Fibroblast of the conjunctiva (primary cell): ENCODE measurements around the gene PRDM15.

Source experiments
- DNase-seq: peaks from one replicate; pipeline ENCODE4 v3.0.0-alpha.2; 2010; ENCODE audit warnings: low read depth

Gene PRDM15

DNA sequence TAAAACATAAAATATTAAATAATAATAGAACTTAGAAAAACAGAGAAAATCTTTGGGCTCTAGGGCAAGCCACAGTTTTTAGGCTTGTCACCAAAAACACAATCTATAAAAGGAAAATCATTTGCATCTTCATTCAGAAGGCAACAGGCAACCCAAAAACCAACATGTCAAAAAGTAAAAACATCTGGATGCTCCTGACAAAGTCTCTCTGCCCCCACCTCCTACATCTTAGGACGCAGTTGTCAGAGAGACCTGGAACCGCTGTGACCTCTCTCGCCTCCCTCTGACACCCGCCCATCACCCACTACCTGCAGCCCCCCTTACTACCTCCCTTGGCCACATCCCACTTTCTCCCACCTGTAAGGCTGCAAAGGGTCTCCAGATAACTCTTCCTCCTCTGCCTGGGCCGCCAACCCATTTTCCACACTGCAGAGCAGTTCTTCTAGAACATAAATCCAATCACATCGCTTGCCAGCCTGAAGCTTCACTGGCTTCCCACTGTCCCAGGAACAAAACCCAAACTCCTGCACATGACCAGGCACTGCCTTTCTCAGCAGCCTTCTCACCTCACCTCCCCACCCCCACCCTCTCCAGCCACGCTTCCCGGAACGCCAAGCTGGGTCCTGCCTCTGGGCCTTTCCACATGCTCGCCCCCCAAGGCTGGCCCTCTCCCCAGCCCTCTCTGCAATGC, 14.7 kb downstream of the PRDM15 start:
- DNase-seq: no peak

GRCh38 chr21:41863439-41863740, 15.8 kb downstream of the PRDM15 start:
- no peak for DNase-seq

- DNase-seq: no peak
Measured at GRCh38 chr21:41861987-41862386, 17.2 kb downstream of the PRDM15 start.

GRCh38 chr21:41861255-41861654, 17.9 kb downstream of the PRDM15 start:
- DNase-seq: no peak

GRCh38 chr21:41859297-41859980, 19.7 kb downstream of the PRDM15 start:
- DNase-seq: no peak

GRCh38 chr21:41858466-41859296, 20.5 kb downstream of the PRDM15 start:
- no peak for DNase-seq

- DNase-seq: no peak
Measured at GRCh38 chr21:41857771-41858300, 21.3 kb downstream of the PRDM15 start.

DNA sequence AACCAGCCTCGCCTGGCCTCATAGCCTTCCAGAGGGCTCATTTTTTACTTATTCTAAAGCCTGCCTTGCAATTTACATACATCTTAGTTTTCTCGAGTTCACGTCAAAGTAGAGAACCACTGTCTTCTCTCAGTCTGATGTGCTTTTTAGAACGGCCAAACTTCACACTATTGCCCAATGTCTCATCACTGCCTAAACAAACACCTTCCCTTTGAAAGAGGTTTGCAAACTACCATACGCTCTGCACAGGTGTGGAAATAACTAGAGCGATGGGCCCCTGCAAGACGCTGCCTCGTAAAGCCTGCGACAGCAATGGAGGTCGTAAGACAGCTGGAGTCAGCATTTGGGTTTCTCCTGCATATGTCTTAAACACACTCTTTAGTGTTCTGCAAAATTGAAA, 22.6 kb downstream of the PRDM15 start:
- no peak for DNase-seq

DNA sequence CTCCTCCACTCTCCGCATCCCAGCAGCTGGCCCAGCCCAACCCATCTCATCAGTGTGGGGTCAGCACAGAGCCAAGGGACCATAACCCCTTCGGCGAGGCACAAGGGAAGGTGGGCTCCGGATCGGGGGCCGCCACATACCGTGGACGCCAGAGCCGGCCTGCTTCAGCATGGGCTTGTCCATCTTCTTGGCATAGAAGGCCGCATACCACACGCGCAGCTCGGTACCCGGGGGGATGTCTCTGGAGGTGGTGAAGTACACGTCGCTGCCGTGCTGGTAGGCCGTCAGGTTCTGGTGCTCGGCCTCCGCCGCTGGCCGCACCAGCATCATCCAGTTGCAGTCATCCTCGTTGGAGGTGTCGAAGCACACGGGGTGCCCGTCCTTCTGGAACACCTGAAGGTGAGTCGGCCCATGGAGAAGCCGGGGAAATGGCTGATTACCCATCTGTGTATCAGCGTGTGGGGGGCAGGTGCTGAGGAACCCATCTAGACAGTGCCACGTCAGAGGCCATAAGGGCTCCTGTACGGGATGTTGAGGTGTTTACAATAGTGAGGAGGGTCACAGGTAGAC, 24.6 kb downstream of the PRDM15 start:
- no peak for DNase-seq

DNA sequence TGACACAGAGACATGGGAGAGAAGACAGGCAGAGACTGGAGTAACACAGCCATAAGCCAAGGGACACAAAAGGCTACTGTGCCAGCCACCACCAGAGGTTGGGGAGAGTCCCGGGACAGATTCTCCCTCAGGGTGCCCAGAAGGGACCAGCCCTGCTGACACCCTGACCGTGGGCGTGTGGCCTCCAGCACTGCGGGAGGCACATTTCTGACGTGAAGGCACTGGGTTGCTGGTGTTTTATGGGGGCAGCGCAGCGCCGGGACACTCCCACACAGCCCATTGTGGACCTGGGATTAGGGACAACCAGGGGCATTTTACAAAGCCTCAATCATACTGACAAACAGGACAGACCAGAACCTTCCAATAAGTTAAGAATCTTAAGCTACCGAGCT, 26.2 kb downstream of the PRDM15 start:
- DNase-seq: no peak

DNA sequence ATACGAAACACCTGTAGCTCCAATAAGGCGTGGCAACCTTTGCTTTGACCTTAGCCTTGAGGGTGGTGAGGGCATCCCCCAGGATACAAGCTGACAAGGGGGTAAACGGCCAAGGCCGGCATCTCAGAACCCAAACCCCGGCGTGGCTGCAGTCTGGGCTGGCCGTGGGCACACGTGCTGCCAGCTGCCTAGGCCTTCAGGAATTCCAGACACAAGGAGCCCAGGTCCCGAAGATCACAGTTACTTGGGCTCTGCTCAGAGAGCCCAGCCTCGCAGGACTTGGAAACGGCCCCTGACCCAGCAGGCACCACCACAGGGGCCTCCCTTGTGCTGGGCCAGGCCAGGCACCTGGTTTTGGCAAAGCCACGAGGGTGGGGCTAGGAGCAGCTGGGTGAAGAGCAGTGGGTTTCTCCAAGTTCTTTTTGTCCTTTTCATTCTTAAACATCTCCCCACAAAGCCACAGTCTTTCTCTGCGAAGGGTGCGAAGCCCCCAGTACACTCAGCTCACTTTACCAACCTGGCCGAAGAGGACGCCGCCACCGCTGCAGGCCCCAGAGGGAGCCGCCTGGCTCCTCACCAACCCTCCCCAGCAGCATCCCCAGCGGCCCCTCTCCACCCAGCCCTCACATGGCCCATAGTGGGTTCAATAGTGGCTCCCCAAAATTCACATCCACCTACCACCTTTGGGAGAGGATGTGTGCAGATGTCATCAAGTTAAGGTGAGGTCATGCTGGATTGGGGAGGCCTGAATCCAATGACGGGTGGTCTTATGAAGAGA, 26.8 kb downstream of the PRDM15 start:
- DNase-seq: no peak

GRCh38 chr21:41851090-41851790, 27.9 kb downstream of the PRDM15 start:
- no peak for DNase-seq

DNA sequence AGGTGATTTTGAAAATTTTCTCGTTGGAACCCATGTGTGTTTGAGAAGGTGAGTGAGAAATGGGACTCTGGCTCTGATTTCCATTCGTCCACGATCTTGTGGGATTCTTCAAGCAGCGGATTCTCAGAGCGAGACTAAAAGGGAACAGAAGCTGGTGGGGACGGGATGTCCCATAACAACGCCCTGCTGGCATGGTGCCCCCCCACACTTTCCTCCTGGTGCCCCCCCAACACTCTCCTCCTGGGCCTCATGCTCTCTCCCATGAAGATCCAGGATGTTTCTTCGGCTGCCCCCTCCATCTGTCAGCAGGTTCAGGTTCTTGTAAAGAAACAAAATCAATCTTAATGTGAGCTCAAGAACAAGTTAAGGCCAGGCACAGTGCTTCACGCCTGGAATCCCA, 29.1 kb downstream of the PRDM15 start:
- DNase-seq: no peak

GRCh38 chr21:41848958-41849580, 30.1 kb downstream of the PRDM15 start:
- no peak for DNase-seq

GRCh38 chr21:41848533-41848932, 30.6 kb downstream of the PRDM15 start:
- no peak for DNase-seq

DNA sequence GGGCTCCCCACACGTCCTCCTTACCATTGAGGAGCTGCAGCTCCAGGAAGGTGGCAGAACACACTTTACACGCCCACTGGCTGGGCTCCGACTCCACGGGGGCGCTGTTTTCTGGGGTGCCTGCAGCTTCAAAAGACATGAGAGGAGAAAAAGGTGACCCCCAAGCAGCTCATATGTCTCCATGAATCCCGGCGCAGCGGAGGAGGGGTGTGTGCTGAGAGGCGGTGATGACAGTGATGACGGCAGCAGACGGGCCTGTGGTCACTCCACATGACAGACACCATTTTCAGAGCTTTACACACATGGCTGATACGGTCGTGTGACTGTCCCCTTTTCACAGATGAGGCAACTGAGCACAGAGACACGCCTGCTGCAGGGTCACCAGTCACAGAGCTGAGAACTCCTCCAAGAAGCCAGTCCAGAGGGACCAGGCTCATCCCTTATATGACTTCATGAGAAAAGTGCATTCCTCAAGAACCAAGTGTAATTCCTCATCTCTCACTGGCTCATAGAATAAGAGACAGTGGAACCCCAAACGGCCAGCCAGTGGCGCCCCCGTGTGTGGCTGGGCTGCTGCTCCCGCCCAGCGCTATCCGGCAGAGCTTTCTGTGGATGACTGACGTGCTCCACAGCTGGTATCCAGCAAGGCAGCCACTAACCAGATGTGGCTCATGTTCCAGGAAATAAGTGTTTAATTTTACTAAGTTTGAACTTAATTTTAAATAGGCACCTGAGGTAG, 31.9 kb downstream of the PRDM15 start:
- no peak for DNase-seq

GRCh38 chr21:41846536-41846935, 32.6 kb downstream of the PRDM15 start:
- DNase-seq: no peak

- no peak for DNase-seq
Measured at GRCh38 chr21:41846033-41846317, 33.2 kb downstream of the PRDM15 start.

GRCh38 chr21:41845310-41846032, 33.7 kb downstream of the PRDM15 start:
- no peak for DNase-seq

GRCh38 chr21:41843584-41843983, 35.6 kb downstream of the PRDM15 start:
- DNase-seq: no peak
